GM21723 (cell line): Measurements from ENCODE around the gene CPNE6.

Source experiments
- ATAC-seq: cut with Tn5 transposase; IDR thresholded peaks from one replicate; pipeline ENCODE4 v1.9.1; 2021; ENCODE audit warnings: mild to moderate bottlenecking, moderate library complexity; ENCODE audit not compliant: unreplicated experiment

The CPNE6 gene

DNA sequence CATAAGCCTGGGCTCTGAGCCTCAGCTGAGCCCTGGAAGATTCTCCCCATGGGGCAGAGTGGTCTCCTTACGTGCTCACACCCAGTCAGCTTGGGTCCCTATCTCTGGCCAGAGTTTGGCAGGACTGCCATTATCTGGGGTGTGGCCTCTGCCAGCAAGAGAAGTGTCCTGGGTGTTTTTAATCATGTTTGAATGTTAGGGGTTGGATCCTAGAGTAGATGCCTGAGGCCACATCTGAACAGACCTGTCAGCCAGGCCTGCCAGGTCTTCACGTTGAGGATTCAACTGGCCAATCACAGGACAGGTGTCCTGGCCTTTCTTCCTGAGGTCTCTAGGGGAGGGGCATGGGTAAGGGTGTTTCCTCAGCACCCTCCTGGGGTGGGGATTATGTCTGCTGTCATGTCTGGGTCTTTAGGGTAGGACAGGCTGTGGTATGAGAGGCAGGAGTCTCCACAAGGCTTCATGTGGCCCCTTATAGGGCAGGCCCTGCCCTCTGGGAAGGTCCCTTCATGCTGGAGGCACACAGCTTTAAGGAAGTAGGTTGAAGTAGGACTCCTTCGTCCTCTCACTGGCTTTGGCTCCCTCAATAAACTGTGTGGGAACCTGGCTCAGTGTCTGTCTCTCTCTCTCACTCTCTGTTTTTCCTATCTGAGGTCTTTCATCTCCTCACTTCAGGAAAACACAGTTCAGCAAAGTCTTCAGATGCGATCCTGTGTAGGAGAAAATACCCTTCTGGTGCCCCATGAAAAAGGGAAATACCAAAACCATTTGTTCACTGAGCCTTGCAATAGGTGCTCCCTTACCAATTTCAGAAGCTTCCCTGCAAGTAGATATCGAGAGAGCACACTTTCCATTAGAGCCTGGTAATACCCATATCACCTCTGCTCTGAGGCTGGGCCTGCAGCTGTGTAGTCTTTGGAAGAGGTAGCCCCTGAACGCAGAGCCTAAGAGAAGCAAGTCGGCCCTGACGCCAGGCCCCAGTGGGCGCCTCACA lies 52.4 kb downstream of the CPNE6 start:
- ATAC-seq = peak; percentile 72

DNA sequence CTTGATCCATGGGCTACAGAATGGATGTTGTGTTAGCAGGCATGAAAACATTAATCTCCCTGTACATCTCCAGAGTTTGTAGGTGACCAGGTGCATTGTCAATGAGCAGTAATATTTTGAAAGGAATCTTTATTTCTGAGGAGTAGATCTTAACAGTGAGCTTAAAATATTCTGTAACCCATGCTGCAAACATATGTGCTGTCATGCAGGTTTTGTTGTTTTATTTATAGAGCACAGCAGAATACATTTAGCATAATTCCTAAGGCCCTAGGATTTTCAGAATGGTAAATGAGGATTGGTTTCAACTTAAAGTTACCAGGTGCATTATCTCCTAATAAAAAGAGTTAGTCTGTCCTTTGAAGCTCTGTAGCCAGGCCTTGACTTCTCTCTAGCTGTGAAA lies 55.6 kb downstream of the CPNE6 start:
- ATAC-seq = no peak

DNA sequence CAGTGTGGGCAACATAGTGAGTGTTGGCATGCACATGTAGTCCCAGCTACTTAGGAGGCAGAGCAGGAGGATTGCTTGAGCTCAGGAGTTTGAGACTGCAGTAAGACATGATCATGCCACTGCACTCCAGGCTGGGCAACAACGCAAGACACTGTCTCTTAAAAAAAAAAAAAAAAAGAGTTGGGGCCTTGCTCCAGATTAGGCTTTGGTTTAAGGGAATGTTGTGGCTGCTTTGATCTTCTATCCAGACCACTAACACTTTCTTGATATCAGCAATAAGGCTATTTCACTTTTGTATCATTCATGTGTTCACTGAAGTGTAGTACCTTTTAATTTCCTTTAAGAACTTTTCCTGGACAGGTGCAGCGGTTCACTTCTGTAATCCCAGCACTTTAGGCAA lies 56.3 kb downstream of the CPNE6 start:
- no peak for ATAC-seq
